Hepatocyte (in vitro differentiated cells): ENCODE measurements around the gene CHD2.

Experiments
- EZH2 ChIP-seq: fragments of 200-600 bp; sonication (generic); IDR thresholded peaks from 2 replicates; pipeline ENCODE4 v1.6.1; 2016; ENCODE audit warnings: antibody characterized with exemption, mild to moderate bottlenecking, borderline replicate concordance
- TF ChIP-seq, protein P1 (sequence below): fragments of 200-600 bp; sonication (generic); IDR thresholded peaks from 2 replicates; pipeline ENCODE4 v1.5.1; 2016; ENCODE audit warnings: antibody characterized with exemption, mild to moderate bottlenecking; ENCODE audit not compliant: poor library complexity

GRCh38 chr15:92901072-92901761 is 1.1 kb downstream of the CHD2 start:
- no peak for TF ChIP-seq EZH2
- TF ChIP-seq, protein P1, sequence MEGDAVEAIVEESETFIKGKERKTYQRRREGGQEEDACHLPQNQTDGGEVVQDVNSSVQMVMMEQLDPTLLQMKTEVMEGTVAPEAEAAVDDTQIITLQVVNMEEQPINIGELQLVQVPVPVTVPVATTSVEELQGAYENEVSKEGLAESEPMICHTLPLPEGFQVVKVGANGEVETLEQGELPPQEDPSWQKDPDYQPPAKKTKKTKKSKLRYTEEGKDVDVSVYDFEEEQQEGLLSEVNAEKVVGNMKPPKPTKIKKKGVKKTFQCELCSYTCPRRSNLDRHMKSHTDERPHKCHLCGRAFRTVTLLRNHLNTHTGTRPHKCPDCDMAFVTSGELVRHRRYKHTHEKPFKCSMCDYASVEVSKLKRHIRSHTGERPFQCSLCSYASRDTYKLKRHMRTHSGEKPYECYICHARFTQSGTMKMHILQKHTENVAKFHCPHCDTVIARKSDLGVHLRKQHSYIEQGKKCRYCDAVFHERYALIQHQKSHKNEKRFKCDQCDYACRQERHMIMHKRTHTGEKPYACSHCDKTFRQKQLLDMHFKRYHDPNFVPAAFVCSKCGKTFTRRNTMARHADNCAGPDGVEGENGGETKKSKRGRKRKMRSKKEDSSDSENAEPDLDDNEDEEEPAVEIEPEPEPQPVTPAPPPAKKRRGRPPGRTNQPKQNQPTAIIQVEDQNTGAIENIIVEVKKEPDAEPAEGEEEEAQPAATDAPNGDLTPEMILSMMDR: no peak
